IMR-90 (cell line): ENCODE measurements around the gene OMG. TPM values are rescaled to one million over a fixed set of nuclear protein-coding genes. Genes with fewer than 3 reads are reported as not detected.
A peak's percentile ranks its signal among the peaks of the same experiment; 100 is the strongest.

Experiments used
- ATAC-seq: fragments of 200-7000 bp; cut with Tn5 transposase; 2 replicates; pipeline ENCODE4 v1.9.1; 2020; ENCODE audit warnings: low read depth, mild to moderate bottlenecking, moderate library complexity
- BruUV-seq: library from RNA; stranded (reverse); fragments of 400-500 nt; replicated peaks from 2 replicates; lab custom pipeline; 2021; lab: Mats Ljungman, UMichigan
- CTCF ChIA-PET: fragments of 300-600 bp; formaldehyde crosslinking; extraction: SDS; loops from one replicate; lab custom pipeline; 2021; ENCODE audit warnings: antibody characterized with exemption; lab: Yijun Ruan, JAX
- POLR2A ChIA-PET: fragments of 300-600 bp; sonication (Branson Sonifier 250); formaldehyde crosslinking; loops from one replicate; lab custom pipeline; 2022; ENCODE audit warnings: antibody characterized with exemption; ENCODE audit not compliant: unreplicated experiment; lab: Charles Lee
- DNase-seq: peaks from one replicate; pipeline ENCODE4 v3.0.0; 2013
- H2AFZ ChIP-seq: replicated peaks from 2 replicates; pipeline ENCODE3; 2013; ENCODE audit warnings: low read length, mild to moderate bottlenecking; ENCODE audit not compliant: poor library complexity
- H2AK5ac ChIP-seq: 2 replicates; pipeline ENCODE4 v1.6.1; 2013; ENCODE audit warnings: low read depth, low read length, inconsistent platforms
- H2AK9ac ChIP-seq: replicated peaks from 2 replicates; pipeline ENCODE3; 2013; ENCODE audit warnings: mild to moderate bottlenecking, low read depth, low read length, moderate library complexity; ENCODE audit not compliant: poor library complexity
- H2BK120ac ChIP-seq: 2 replicates; pipeline ENCODE4 v1.6.1; 2013; ENCODE audit warnings: low read depth, low read length, inconsistent platforms
- H2BK15ac ChIP-seq: 3 replicates; pipeline ENCODE4 v1.6.1; 2013; ENCODE audit warnings: low read depth, low read length, inconsistent platforms
- H2BK20ac ChIP-seq: 2 replicates; pipeline ENCODE4 v1.6.1; 2013; ENCODE audit warnings: low read depth, mild to moderate bottlenecking, inconsistent platforms, low read length, moderate library complexity
- H2BK5ac ChIP-seq: 2 replicates; pipeline ENCODE4 v1.6.1; 2013; ENCODE audit warnings: mild to moderate bottlenecking, low read depth, low read length, inconsistent platforms; ENCODE audit not compliant: poor library complexity, severe bottlenecking
- H3K14ac ChIP-seq: replicated peaks from 2 replicates; pipeline ENCODE4 v1.6.1; 2013; ENCODE audit warnings: low read depth, low read length, inconsistent platforms
- H3K18ac ChIP-seq: 2 replicates; pipeline ENCODE4 v1.6.1; 2013; ENCODE audit warnings: low read depth, low read length, control low read depth
- H3K23ac ChIP-seq: 2 replicates; pipeline ENCODE4 v1.6.1; 2013; ENCODE audit warnings: low read depth, low read length, inconsistent platforms
- H3K27ac ChIP-seq: 2 replicates; pipeline ENCODE4 v1.5.1; 2013; ENCODE audit warnings: mild to moderate bottlenecking, control low read depth, low read length; ENCODE audit not compliant: insufficient read depth
- H3K27me3 ChIP-seq: 2 replicates; pipeline ENCODE4 v1.6.1; 2013; ENCODE audit warnings: low read length; ENCODE audit not compliant: control insufficient read depth, insufficient read depth
- H3K36me3 ChIP-seq: 2 replicates; pipeline ENCODE4 v1.6.1; 2013; ENCODE audit warnings: low read length, mixed read lengths; ENCODE audit not compliant: control insufficient read depth, insufficient read depth
- H3K4ac ChIP-seq: 2 replicates; pipeline ENCODE4 v1.6.1; 2013; ENCODE audit warnings: low read depth, low read length, inconsistent platforms
- H3K4me1 ChIP-seq: 2 replicates; pipeline ENCODE4 v1.6.1; 2013; ENCODE audit warnings: low read length, mixed read lengths; ENCODE audit not compliant: control insufficient read depth, insufficient read depth
- H3K4me2 ChIP-seq: 2 replicates; pipeline ENCODE4 v1.6.1; 2013; ENCODE audit warnings: low read depth, mild to moderate bottlenecking, control low read depth, low read length, moderate library complexity
- H3K4me3 ChIP-seq: 2 replicates; pipeline ENCODE4 v1.5.1; 2013; ENCODE audit warnings: low read depth, mild to moderate bottlenecking, control low read depth, low read length, moderate library complexity; ENCODE audit not compliant: insufficient read depth
- H3K56ac ChIP-seq: 2 replicates; pipeline ENCODE4 v1.6.1; 2013; ENCODE audit warnings: low read length, inconsistent platforms; ENCODE audit not compliant: insufficient read depth; ENCODE audit errors: extremely low read depth
- H3K79me1 ChIP-seq, 2 experiments: 2 replicates each; pipeline ENCODE4 v1.6.1; 2013; ENCODE audit warnings: low read length in 2 of 2, inconsistent platforms in 1 of 2, low read depth in 1 of 2
- H3K9ac ChIP-seq: 2 replicates; pipeline ENCODE4 v1.6.1; 2013; ENCODE audit warnings: low read depth, low read length, control low read depth
- H3K9me1 ChIP-seq: 2 replicates; pipeline ENCODE4 v1.6.1; 2013; ENCODE audit warnings: low read length, inconsistent platforms; ENCODE audit not compliant: insufficient read depth
- H3K9me3 ChIP-seq: 2 replicates; pipeline ENCODE4 v1.6.1; 2013; ENCODE audit warnings: low read length; ENCODE audit not compliant: control insufficient read depth, insufficient read depth
- H4K20me1 ChIP-seq: 2 replicates; pipeline ENCODE4 v1.6.1; 2013; ENCODE audit warnings: low read length, inconsistent platforms; ENCODE audit not compliant: insufficient read depth
- H4K5ac ChIP-seq: 2 replicates; pipeline ENCODE4 v1.6.1; 2013; ENCODE audit warnings: mild to moderate bottlenecking, low read depth, low read length, control low read depth
- H4K8ac ChIP-seq, 2 experiments: 2 replicates each; pipeline ENCODE4 v1.6.1; 2013; ENCODE audit warnings: low read depth in 2 of 2, low read length in 2 of 2, control low read depth in 1 of 2, inconsistent platforms in 1 of 2
- H4K91ac ChIP-seq: 2 replicates; pipeline ENCODE4 v1.6.1; 2013; ENCODE audit warnings: low read depth, low read length, inconsistent platforms; ENCODE audit not compliant: insufficient read depth
- BHLHE40 ChIP-seq: fragments of 150-350 bp; IDR thresholded peaks from 2 replicates; pipeline ENCODE4 v1.6.1; 2016; ENCODE audit warnings: mild to moderate bottlenecking, low read depth, low read length
- CEBPB ChIP-seq: IDR thresholded peaks from 2 replicates; pipeline ENCODE4 v1.6.1; 2012; ENCODE audit warnings: low read depth, low read length, improper control_type of control experiment
- CHD1 ChIP-seq: IDR thresholded peaks from 2 replicates; pipeline ENCODE4 v1.6.1; 2012; ENCODE audit warnings: low read depth, low read length, improper control_type of control experiment
- FOS ChIP-seq: fragments of 150-350 bp; IDR thresholded peaks from 2 replicates; pipeline ENCODE4 v1.6.1; 2016; ENCODE audit warnings: low read depth, low read length
- MAFK ChIP-seq: IDR thresholded peaks from 2 replicates; pipeline ENCODE4 v1.6.1; 2012; ENCODE audit warnings: low read depth, low read length, improper control_type of control experiment
- MAZ ChIP-seq: IDR thresholded peaks from 2 replicates; pipeline ENCODE4 v1.6.1; 2012; ENCODE audit warnings: low read depth, mild to moderate bottlenecking, low read length, improper control_type of control experiment, moderate library complexity, borderline replicate concordance
- MXI1 ChIP-seq: IDR thresholded peaks from 2 replicates; pipeline ENCODE4 v1.6.1; 2012; ENCODE audit warnings: low read depth, mild to moderate bottlenecking, low read length, moderate library complexity, borderline replicate concordance
- NFE2L2 ChIP-seq: fragments of 150-350 bp; IDR thresholded peaks from 2 replicates; pipeline ENCODE4 v1.6.1; 2016; ENCODE audit warnings: low read depth, mild to moderate bottlenecking, low read length
- POLR2A ChIP-seq: IDR thresholded peaks from 2 replicates; pipeline ENCODE4 v1.6.1; 2012; ENCODE audit warnings: mild to moderate bottlenecking, low read depth, low read length
- RAD21 ChIP-seq: IDR thresholded peaks from 2 replicates; pipeline ENCODE4 v1.6.1; 2012; ENCODE audit warnings: low read length, improper control_type of control experiment
- RCOR1 ChIP-seq: IDR thresholded peaks from 2 replicates; pipeline ENCODE4 v1.6.1; 2012; ENCODE audit warnings: mild to moderate bottlenecking, low read length, improper control_type of control experiment; ENCODE audit not compliant: insufficient replicate concordance
- RFX5 ChIP-seq: IDR thresholded peaks from 2 replicates; pipeline ENCODE4 v1.8.0; 2012; ENCODE audit warnings: low read depth, mild to moderate bottlenecking, low read length, moderate library complexity
- SMC3 ChIP-seq: fragments of 150-350 bp; IDR thresholded peaks from 2 replicates; pipeline ENCODE4 v1.6.1; 2016; ENCODE audit warnings: low read depth, mild to moderate bottlenecking, antibody characterized with exemption, low read length, moderate library complexity
- WGBS, 2 experiments: methylation state at CpG; one replicate each; pipeline versions ENCODE4 v1.1.5 to v1.1.7; 2013; ENCODE audit warnings: missing lambda C conversion rate in 2 of 2; ENCODE audit not compliant: insufficient read length in 1 of 2; ENCODE audit errors: extremely low coverage in 2 of 2; 5-methylcytosine and 5-hydroxymethylcytosine counted together
- dilution Hi-C: fragments of 300-500 bp; cut with HindIII; formaldehyde crosslinking; loops from one replicate; pipeline ENCODE4 v1.14.3; 2018; ENCODE audit warnings: low sequenced_read_pairs; ENCODE audit not compliant: unreplicated experiment
- in situ Hi-C: fragments of 300-500 bp; cut with MboI; formaldehyde crosslinking; loops from 3 replicates; pipeline ENCODE4 v1.14.3; 2019; ENCODE audit warnings: low sequenced_read_pairs, inconsistent platforms, mixed read lengths
- intact Hi-C: fragments of 100-400 bp; cut with micrococcal nuclease; formaldehyde crosslinking; loops from 2 replicates; pipeline ENCODE4 v1.10.0; 2022
- polyA plus RNA-seq, 3 experiments: library from polyadenylated mRNA; depleted of rRNA; stranded (reverse); fragments of >200 nt; gene quantifications; 2 replicates each; pipeline ENCODE4 v1.2.3, GENCODE V29; 2012; ENCODE audit warnings: low replicate concordance in 1 of 3
- total RNA-seq: library from RNA; depleted of rRNA; stranded (reverse); fragments of >200 nt; gene quantifications from 2 replicates; pipeline ENCODE4 v1.2.3, GENCODE V29; 2012
- TF ChIP-seq, protein P1 (sequence below): conservative IDR thresholded peaks from 2 replicates; pipeline ENCODE4 v1.5.1; 2012; ENCODE audit warnings: mild to moderate bottlenecking, low read depth, low read length, improper control_type of control experiment
- TF ChIP-seq, protein P2 (sequence below): fragments of 150-350 bp; IDR thresholded peaks from 2 replicates; pipeline ENCODE4 v1.6.1; 2017; ENCODE audit warnings: mild to moderate bottlenecking, antibody characterized with exemption, low read length, low read depth

Gene OMG
- total and polyA plus RNA-seq, 2 of the 4 experiments (the other 2 are of a cell fraction), result 0.18 TPM; not detected in 1

DNA sequence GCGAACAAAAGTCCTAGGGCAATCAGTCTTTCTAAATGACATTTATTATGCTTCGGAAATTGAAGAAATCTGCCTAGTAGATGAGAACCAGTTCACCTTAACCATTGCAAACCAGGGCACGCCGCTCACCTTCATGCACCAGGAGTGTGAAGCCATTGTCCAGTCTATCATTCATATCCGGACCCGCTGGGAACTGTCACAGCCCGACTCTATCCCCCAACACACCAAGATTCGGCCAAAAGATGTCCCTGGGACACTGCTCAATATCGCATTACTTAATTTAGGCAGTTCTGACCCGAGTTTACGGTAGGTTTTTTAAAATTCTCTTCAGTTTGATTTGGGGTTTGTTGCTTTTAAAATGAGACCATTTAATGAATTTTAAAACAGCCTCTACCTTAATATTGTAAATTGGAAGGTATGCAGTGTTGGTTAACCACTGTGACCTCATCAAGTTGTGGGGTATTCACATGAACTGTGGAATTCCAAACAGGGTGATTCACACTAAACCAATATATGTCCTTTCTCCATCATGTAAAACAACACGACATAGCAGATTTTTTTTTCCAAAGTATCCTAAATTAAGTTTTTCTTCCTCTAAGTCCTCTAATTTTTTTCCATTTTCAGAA lies 30.6 kb upstream of the OMG start:
- 0 out of 2 replicates have a peak overlapping the region, but pooled peaks have one; percentile 2 for H3K23ac ChIP-seq
- ATAC-seq, result peak; percentile 90
- in situ Hi-C loops, result no loop called here
- peak overlapping the region; percentile 71; the same call in 2 of the 3 replicates for H2BK15ac ChIP-seq
- peak overlapping the region; percentile 86 for H2AK5ac ChIP-seq
- peak overlapping the region; percentile 72 for H3K4ac ChIP-seq
- dilution Hi-C loops, result no loop called here
- peak overlapping the region; percentile 33; the same call in 1 of the 2 replicates for H4K5ac ChIP-seq
- H2BK20ac ChIP-seq, result peak overlapping the region; percentile 60
- peaks cover 7% of the 10 kb centered on the region for H3K9me1 ChIP-seq
- POLR2A ChIA-PET, result no interaction called here
- intact Hi-C loops, result no loop called here
- H4K91ac ChIP-seq, result peak overlapping the region; percentile 27; the same call in 1 of the 2 replicates
- peaks cover 14% of the 10 kb centered on the region for H3K36me3 ChIP-seq
- peak overlapping the region; percentile 57 for H3K18ac ChIP-seq
- no peak overlapping the region for H3K56ac ChIP-seq
- no peaks in the 10 kb centered on the region; the same call in 1 of the 2 replicates for H4K20me1 ChIP-seq
- no peak overlapping the region for H3K4me3 ChIP-seq
- 90% methylated on average over 3 of the region's 12 CpGs; no CpG with 5 or more reads in 1 of the 2 experiments for WGBS, 2 experiments
- H3K4me1 ChIP-seq, result peaks cover 6% of the 10 kb centered on the region; the same call in 1 of the 2 replicates
- peak overlapping the region; percentile 38; the same call in 1 of the 2 replicates for H3K4me2 ChIP-seq
- H3K9me3 ChIP-seq, result no peaks in the 10 kb centered on the region
- peak overlapping the region in 1 of 2 experiments; percentile 78; a peak in 2 of 4 replicates for H4K8ac ChIP-seq
- no peak overlapping the region for H2AK9ac ChIP-seq
- no peak overlapping the region for H2AFZ ChIP-seq
- no TSS peak for BruUV-seq
- peak overlapping the region; percentile 31 for H3K27ac ChIP-seq
- peak; percentile 90 for DNase-seq
- peak overlapping the region; percentile 72 for H2BK120ac ChIP-seq
- H2BK5ac ChIP-seq, result peak overlapping the region; percentile 86
- peaks cover 0 to 24% of the 10 kb centered on the region in 2 experiments; a peak in 2 of 4 replicates for H3K79me1 ChIP-seq
- no peak overlapping the region for H3K9ac ChIP-seq
- H3K14ac ChIP-seq, result peak overlapping the region; percentile 39
- no peaks in the 10 kb centered on the region for H3K27me3 ChIP-seq
- CTCF ChIA-PET, result no interaction called here
- no peak for TF ChIP-seq RCOR1
- no peak for TF ChIP-seq SMC3
- no peak for TF ChIP-seq RAD21
- peak; percentile 42; the same call in 1 of the 2 replicates for TF ChIP-seq MAFK
- TF ChIP-seq BHLHE40, result 0 out of 2 replicates have a peak, but pooled peaks have one; percentile 16
- TF ChIP-seq FOS, result peak; percentile 47
- TF ChIP-seq MXI1, result no peak
- TF ChIP-seq CEBPB, result peak; percentile 35
- TF ChIP-seq MAZ, result no peak
- no peak for TF ChIP-seq RFX5
- TF ChIP-seq NFE2L2, result no peak
- no peak for TF ChIP-seq CHD1
- TF ChIP-seq, protein P1, sequence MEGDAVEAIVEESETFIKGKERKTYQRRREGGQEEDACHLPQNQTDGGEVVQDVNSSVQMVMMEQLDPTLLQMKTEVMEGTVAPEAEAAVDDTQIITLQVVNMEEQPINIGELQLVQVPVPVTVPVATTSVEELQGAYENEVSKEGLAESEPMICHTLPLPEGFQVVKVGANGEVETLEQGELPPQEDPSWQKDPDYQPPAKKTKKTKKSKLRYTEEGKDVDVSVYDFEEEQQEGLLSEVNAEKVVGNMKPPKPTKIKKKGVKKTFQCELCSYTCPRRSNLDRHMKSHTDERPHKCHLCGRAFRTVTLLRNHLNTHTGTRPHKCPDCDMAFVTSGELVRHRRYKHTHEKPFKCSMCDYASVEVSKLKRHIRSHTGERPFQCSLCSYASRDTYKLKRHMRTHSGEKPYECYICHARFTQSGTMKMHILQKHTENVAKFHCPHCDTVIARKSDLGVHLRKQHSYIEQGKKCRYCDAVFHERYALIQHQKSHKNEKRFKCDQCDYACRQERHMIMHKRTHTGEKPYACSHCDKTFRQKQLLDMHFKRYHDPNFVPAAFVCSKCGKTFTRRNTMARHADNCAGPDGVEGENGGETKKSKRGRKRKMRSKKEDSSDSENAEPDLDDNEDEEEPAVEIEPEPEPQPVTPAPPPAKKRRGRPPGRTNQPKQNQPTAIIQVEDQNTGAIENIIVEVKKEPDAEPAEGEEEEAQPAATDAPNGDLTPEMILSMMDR, result no peak
- TF ChIP-seq, protein P2, sequence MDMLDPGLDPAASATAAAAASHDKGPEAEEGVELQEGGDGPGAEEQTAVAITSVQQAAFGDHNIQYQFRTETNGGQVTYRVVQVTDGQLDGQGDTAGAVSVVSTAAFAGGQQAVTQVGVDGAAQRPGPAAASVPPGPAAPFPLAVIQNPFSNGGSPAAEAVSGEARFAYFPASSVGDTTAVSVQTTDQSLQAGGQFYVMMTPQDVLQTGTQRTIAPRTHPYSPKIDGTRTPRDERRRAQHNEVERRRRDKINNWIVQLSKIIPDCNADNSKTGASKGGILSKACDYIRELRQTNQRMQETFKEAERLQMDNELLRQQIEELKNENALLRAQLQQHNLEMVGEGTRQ, result no peak
- TF ChIP-seq POLR2A, result no peak
